ENCODE measurements around the gene CFAP300. TPM values are rescaled to one million over a fixed set of nuclear protein-coding genes. Genes with fewer than 3 reads are reported as not detected.

CFAP300 gene
- total RNA-seq (2022; extraction: Qiagen RNA extraction; ENCODE audit: low read depth): 4.6 to 8.0 TPM (median 5.7 TPM) in 5 replicates

DNA sequence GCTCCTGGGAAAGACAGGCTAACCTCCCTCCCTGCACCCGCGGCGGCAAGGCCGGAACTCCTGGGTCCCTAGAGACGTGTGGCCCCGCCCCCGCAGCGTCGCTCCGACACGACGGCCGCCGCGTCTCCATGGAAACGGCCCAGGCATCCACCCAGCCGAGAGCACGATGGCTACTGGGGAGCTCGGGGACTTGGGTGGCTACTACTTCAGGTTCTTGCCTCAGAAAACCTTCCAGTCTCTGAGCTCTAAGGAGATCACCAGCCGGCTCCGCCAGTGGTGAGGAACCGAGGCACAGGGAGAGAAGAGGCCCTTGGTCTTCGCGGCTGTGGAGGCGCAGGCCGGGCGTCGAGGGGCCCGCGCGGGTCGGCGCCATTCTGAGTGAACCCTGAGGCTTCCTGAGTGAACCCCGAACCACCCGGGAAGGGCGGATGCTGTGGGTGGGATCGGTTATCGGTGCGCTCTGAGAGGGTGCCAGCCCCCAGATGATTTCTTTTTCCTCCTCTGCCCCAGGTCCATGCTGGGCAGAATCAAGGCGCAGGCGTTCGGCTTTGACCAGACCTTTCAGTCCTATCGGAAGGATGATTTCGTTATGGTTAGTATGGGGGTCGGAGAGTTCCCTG is at the start of gene CFAP300:
Gene CFAP300 (plus strand): TSS at position 133 of the 620 bp plus-strand sequence. CDS start 34 bp downstream, at position 167.

GRCh38 chr11:102109896-102110760 is 62.9 kb downstream of the CFAP300 start, which contains the start of gene YAP1:
YAP1 (plus strand) TSS chr11:102110447; CDS start chr11:102110849, 402 bp downstream.

Other genes starting within 250 kb of the CFAP300 start
- gene CEP126, start 132.4 kb upstream of the CFAP300 start, total RNA-seq (2022; extraction: Qiagen RNA extraction; ENCODE audit: low read depth): 1.8 to 3.4 TPM (median 2.7 TPM) in 5 replicates
- gene ANGPTL5, start 130.9 kb upstream of the CFAP300 start, total RNA-seq (2022; extraction: Qiagen RNA extraction; ENCODE audit: low read depth): 0.09 to 0.16 TPM in 2 of 5 replicates, not detected in the others
- gene YAP1, start 63.0 kb downstream of the CFAP300 start, total RNA-seq (2022; extraction: Qiagen RNA extraction; ENCODE audit: low read depth): 57.0 to 71.4 TPM (median 65.6 TPM) in 5 replicates